Stomach (tissue), 4 donors: ENCODE results near the gene LCP1.

Experiments used
- CTCF ChIP-seq, 7 experiments: fragments of 450-650 bp in 4 of 7; fragments of 200-600 bp in 3 of 7; sonication (generic) in 3 of 7; IDR thresholded peaks; one replicate each; pipeline ENCODE4 v1.5.1; 2016 to 2019; ENCODE audit warnings: antibody characterized with exemption in 7 of 7, control low read depth in 2 of 7, mild to moderate bottlenecking in 1 of 7
- EP300 ChIP-seq: sonication (generic); formaldehyde crosslinking; IDR thresholded peaks from one replicate; pipeline ENCODE4 v1.6.1; 2017; ENCODE audit warnings: antibody characterized with exemption

- TF ChIP-seq EP300: no peak
- TF ChIP-seq CTCF (IDR thresholded peaks at IDR 0.05): no peak
These were observed 16.8 kb upstream of the LCP1 start for GRCh38 chr13:46198696-46199193.
